Activated CD4-positive, alpha-beta T cell treated with anti-CD3 and anti-CD28 coated beads for 48 hours (primary cell): Measurements from ENCODE around the gene ADCY5.

Experiments
- DNase-seq: peaks from one replicate; pipeline ENCODE4 v3.0.0-alpha.2; 2020

Gene ADCY5

DNA sequence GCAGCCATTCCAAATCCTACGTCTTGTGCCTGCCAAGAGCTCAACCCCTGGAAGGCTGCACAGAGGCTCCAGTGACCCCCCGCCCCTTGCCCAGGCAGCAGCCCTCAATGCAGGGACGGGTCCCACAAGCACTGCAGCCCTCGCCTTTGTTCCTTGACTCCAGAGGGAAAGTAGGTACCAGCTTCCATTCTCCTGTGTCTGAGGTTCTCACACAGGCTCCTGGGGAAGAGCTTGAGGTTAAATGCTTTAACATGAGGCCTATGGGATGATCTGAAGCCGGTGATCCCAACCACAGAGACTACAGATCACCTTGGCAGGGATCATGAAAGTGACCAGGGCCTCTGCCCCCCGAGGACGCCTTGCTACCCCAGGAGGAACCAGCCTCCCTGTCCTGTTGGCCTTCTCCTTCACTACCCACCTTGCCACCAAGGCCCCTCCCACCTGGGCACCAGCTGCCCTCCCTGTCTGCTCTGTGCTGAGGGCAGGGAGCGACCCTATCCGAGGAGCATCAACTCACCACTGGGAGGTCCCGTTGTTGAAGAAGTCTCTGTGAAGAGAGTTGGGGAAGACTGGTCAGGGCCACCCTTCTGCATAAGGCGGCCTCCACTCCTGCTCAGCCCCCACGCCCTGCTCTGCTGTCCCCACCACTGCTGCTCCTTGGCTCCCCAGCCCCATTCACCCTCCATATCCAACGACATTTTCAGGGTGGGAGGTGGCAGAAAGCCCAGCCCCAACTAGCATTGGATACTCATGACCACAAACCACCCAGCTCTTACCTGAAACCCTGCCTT is 151.9 kb downstream of the ADCY5 start:
- no peak for DNase-seq

DNA sequence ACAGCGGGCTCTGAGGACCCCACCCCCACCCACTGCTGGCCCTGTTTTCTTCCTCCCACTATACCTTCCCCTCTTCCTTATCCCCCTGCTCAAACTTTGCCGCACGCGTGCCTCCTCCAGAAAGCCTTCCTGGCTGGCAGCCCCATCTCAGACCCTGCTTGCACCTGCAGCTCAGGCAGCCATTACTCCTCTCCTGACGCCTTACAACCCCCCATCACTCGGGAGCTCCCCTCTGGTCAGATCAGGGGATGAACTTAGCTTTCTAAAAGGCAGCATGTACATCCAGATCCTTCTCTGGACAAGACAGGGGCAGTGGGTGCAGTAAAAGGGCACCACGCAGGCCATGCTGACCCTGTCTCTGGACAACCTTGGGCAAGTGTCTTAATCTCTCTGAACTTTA is 152.6 kb downstream of the ADCY5 start:
- DNase-seq: no peak

- DNase-seq: no peak
Observed at GRCh38 chr3:123295901-123296250, 153.0 kb downstream of the ADCY5 start.

DNA sequence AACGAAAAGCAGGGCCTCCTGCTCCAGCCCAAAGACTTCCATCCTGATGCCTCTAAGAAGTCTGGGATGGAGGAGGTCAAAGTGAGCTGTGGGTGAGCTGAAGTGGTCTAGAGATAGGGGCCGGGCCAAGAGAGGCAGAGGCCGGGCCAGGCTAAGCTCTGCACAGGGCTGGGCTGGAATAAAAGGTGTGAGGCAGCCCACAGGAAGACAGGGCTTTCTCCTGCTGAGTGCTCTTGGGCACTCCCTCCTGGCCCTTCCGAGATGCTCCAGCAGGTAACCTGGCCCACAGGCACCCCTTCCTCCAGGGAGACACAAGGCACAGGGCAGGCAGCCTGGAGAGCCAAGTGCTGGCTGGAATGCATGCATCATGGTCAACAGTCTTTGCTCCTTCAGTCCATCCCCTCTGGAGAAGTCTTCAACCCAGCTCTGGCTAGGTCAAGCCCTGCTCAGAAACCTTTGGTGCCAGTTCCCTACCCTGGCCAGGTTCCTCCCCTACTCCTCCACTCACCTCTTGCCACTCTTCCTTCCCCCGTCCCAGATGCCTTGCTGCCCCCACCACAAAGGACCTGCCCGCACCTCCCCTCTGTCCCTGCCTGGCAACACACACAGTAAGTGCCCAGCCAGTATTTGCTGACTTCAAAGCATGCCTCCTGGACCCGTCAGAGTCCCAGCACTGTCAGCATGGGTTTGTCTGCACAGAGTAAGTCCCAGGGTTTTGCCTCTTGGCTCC is 153.6 kb downstream of the ADCY5 start:
- no peak for DNase-seq

GRCh38 chr3:123294296-123294938 is 154.5 kb downstream of the ADCY5 start:
- no peak for DNase-seq

DNA sequence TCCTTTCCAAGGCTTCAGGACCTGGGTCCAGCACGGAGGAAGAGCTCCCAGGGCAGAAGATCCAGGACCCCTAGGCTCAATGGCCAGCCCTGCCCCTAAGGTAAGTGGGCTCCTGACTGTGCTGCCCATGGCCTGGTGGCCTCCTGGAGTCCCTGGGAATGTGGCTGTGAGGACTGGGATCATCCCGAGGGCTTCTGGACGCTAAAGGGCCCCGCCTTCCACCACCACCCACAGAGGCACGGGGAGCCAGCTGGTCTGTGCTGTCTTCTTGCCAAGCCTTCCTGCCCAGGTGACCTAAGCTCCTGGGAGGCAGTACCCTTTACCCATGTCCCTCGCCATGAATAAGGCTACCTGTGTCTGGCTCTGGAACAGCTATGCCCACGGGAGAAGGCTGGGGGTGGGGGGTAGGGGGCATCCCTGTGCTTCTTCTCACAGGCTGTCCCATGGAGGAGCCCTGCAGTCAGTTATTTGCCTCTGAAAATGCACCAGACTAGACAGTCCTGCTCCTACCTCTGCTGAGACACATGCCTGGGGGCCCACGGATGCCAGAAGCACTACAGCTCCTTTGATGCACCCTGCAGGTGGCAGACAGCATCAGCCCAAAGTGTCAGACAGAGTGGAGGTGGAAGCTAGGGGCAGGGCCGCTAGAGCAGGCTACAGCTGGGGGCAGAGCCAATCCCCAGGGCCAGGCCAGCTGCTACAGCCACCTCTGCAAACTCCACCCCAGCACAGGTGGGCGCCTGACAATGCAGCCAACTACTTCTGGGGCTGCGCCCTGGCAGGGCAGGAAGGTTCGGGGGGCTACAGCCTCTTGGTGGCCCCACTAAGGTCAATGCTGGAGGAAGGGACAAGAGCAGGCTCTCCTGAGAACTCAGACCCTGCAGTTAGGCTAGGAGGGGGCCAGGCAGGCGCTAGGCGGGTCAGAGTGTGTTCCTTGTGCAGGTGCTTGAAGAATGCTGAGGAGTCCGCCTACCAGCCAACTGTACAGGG is 156.3 kb downstream of the ADCY5 start:
- DNase-seq: no peak

GRCh38 chr3:123291404-123291803 is 157.5 kb downstream of the ADCY5 start:
- DNase-seq: no peak

DNA sequence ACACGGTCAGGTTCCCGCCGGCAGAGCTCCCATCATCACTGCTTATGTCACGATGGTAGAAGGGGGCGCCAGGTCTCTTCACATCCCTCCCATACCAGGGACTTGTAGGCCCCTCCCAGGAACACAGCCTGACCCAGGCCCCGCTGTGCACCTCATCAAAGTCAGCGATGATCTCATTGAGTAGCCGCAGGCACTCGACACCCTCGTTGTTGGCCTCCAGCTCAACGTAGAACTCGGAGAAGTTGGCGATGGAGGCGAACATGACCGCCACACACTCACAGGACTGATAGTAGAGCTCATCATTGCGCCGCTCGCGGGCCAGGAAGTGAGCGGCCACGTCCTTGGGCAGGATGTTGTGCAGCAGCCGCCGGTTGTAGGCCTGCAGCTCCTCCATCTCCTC is 157.9 kb downstream of the ADCY5 start:
- DNase-seq: no peak

GRCh38 chr3:123290107-123290930 is 158.6 kb downstream of the ADCY5 start:
- DNase-seq: no peak

GRCh38 chr3:123289391-123290106 is 159.3 kb downstream of the ADCY5 start:
- no peak for DNase-seq

- DNase-seq: no peak
Observed at GRCh38 chr3:123287962-123288302, 161.0 kb downstream of the ADCY5 start.

GRCh38 chr3:123287051-123287961 is 161.6 kb downstream of the ADCY5 start:
- DNase-seq: no peak

DNA sequence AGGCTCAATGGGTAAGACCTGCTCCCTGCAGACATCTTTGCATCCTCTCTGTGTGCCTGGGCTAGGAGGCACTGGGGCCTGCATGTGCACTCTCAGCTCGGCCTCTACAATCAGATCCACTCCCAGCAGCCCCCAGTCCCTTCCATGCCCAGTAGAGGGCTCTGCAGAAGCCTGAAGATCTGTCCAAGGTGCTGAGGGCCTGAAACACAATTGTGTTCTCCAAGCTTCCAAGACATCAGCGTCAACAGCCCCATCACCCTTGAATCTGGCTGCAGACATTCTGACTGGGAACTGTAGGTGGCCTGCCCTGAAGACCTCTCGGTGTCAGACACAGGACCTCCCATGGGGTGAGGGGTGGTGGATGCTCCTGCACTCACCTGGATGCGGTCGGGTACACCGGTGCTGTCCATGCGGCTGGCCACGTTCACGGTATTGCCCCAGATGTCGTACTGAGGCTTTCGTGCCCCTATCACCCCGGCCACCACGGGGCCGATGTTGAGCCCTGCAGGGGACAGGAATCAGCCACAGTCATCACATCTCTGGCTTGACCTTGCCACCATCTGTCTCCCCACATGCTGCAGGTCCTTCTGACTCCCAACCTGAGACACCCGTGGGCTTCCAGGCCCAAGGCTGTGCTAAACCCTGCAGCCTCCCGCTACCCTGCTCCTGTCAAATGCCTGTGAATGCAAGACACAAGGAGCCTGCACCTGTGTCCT is 162.4 kb downstream of the ADCY5 start:
- peak; percentile 58 for DNase-seq

DNA sequence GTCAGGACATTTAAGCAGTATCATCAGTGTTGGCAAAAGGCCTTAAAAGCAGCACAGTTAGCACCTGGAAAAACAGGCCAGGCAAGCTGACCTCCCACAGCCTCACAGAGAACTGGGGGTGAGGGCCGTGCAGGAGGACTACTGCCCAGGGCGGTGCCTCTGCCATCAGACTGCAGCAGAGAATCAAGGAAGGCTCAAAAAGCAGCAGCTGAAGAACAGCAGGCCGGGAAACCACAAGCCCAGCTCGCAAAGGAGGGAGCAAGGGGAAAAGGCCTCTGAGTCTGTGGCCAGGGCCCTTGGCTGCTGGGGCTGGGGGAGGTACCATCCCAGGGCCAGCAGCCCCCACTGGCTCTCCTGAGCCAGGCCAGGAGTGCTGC is 163.0 kb downstream of the ADCY5 start:
- DNase-seq: no peak

- DNase-seq: no peak
Observed at GRCh38 chr3:123285479-123285878, 163.4 kb downstream of the ADCY5 start.

DNA sequence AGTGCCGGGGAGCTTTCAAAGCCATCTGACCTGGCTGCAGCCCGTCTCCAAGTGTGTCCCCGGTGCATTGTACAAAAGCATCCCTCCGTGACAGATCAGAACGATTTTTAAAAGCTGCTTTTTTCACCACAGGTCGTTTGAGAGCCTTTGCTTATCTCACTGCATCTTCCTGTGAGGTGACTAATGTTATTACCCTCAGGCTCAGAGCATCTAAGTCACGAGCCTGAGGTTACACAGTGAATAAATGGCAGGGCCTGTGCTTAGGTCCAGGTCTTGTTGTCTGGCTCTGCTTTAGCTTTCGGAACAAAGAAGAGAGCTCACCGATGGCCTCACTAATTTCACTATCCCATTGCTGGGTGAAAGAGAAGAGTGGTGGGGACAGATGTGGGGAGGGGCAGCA is 163.8 kb downstream of the ADCY5 start:
- DNase-seq: no peak

DNA sequence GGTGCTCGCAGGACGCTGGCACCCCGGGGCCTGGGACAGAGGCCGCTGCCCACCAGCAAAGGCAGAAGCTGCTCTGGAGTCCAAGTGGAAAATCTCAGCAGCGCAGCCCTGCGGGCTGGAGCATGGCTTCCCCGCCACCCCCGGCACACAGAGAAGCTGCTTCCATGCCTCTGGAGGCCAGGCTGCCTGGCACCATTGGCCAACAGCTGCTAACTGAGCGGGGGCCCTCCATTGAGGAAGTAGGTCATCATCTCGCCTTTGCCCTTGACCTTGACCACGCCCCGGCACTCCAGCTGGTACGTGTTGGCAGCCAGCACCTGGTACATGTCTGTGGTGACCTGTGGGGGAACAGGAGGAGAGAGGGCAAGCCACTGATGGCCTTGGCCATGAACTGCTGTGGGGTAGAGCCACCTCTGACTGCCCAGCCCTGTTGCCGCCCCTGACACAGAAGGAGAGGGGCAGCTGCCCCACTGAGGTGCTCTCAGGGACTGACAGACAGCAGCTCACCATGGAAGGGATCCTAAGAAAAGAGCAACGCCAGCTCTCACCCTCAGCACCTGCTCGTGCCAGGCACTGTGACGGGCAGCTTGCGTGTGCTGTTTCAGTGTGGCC is 164.4 kb downstream of the ADCY5 start:
- DNase-seq: no peak

- DNase-seq: no peak
Observed at GRCh38 chr3:123283657-123284398, 165.1 kb downstream of the ADCY5 start.
